ENCODE results near the gene TRIM41.
A peak's percentile ranks its signal among the peaks of the same experiment; 100 is the strongest.

The TRIM41 gene

GRCh38 chr5:181215997-181216989 lies 6.8 kb upstream of the TRIM41 start:
- H3K4me1 Mint-ChIP-seq (ENCODE audit: low read depth) = peaks cover 43% of the 10 kb centered on the region
- H3K9me3 Mint-ChIP-seq = no peaks in the 10 kb centered on the region
- peak overlapping the region; percentile 81 for H3K4me3 Mint-ChIP-seq
- peaks cover 4% of the 10 kb centered on the region for H3K36me3 Mint-ChIP-seq (ENCODE audit: low read depth)
- peaks cover 6% of the 10 kb centered on the region for H3K27me3 Mint-ChIP-seq
- H3K27ac Mint-ChIP-seq = peak overlapping the region; percentile 70

DNA sequence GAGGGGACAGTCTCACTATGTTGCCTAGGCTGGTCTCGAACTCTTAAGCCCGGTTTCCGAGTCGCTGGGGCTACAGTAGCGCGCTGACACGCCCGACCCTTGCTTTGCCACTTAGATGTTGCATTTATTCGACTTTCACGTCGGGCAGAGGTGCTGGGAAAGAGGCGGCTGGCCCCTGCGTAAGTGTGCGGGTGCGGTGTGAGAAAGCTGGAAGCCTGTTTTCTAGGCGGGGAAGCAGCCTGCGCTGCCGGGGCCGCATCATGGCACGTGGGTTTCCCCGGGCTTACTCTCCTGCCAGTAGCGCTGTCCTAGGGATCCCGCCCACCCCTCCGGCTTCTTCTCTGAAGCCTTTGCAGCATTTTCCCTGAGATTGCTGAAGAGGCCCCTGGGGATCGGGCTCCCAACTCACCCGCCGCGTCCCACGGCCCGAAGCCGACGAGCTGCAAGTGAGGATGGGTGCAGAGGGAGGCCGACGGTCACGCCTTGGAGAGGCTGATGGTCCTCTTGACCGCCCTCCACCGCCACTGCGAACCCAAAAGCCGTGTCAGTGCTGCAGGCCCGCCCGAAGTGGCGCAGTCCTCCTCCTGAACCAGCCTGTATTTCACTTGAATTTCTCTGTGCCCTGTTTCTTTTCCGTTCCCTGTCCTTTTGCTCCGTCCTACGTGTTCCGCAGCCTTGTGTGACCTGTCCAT lies 5.8 kb upstream of the TRIM41 start:
- H3K4me1 Mint-ChIP-seq (ENCODE audit: low read depth) = peaks cover 53% of the 10 kb centered on the region
- H3K4me3 Mint-ChIP-seq = peak overlapping the region; percentile 81
- peaks cover 10% of the 10 kb centered on the region for H3K36me3 Mint-ChIP-seq (ENCODE audit: low read depth)
- peak overlapping the region; percentile 96 for H3K27ac Mint-ChIP-seq
- no peaks in the 10 kb centered on the region for H3K9me3 Mint-ChIP-seq
- H3K27me3 Mint-ChIP-seq = peaks cover 11% of the 10 kb centered on the region

DNA sequence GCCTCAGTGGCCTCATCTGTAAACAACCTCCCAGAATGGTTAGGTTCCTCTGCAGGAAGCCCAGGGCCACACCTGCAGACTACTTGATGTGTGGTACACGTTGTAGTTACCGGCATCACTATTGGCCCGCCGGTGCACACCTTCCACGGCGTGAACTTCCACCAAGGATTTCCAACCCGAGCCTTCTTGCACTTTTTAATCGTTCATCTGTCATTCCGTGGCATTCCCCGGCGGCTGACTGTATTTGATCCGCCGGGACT lies 5.3 kb upstream of the TRIM41 start:
- Mint-ChIP-seq H3K9me3 (no peaks in the 10 kb centered on the region), H3K36me3 (ENCODE audit: low read depth) (peaks cover 10% of the 10 kb centered on the region), H3K4me3 (peak overlapping the region; percentile 81)

GRCh38 chr5:181218795-181219124 lies 4.3 kb upstream of the TRIM41 start:
- Mint-ChIP-seq H3K4me3 (peak overlapping the region; percentile 81), H3K27ac (peak overlapping the region; percentile 96), H3K27me3 (peaks cover 11% of the 10 kb centered on the region), H3K36me3 (ENCODE audit: low read depth) (peaks cover 10% of the 10 kb centered on the region), H3K9me3 (no peaks in the 10 kb centered on the region), H3K4me1 (ENCODE audit: low read depth) (peaks cover 64% of the 10 kb centered on the region)

More for the DNA sequence above, 5.3 kb upstream of the TRIM41 start:
- peak overlapping the region; percentile 96 for H3K27ac Mint-ChIP-seq
- peaks cover 11% of the 10 kb centered on the region for H3K27me3 Mint-ChIP-seq
- peaks cover 58% of the 10 kb centered on the region for H3K4me1 Mint-ChIP-seq (ENCODE audit: low read depth)

DNA sequence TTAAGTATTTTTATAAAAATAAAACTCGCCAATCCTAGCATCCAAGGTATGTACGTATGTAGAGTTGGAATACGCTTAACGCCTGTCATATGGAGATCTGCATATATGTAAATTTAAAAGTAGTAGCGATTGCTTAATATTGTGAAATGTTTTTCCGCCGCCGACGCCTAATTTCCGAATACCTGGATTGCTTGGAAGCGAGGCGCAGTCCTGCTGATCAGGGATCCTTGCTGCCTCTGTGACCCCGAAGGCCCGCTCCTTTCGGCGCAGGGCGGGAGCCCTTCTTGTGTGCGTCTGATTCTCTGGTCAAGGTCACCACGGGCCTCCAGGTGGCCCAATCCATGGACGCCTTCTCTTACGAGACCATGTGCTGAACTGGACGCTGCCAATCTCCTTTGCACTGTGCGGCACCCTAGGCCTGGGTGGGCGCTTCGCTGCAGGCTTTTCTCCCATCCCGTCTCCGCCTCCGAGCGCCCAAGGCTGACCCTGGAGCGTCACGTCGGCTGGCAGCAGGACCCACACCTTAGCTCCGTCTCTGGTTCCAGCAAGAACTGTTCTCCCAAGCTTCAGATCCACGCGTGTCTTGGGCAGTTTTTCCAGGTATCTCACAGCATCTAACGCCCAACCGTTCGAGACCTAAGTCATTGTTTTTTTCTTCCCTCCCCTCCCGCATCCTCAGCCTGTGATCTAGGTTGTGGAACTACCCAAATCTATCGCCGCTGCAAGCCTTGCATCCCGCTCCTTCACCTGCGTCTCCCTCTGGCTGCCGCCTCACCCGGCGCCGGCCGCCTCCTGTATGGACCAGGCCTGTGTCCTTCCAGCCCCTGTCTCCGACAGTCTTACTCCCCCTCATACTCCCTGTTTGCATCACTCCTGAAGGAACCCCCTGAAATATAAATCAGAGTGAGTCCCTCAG lies 3.6 kb upstream of the TRIM41 start:
- H3K4me3 Mint-ChIP-seq = peak overlapping the region; percentile 65
- peaks cover 11% of the 10 kb centered on the region for H3K27me3 Mint-ChIP-seq
- peaks cover 71% of the 10 kb centered on the region for H3K4me1 Mint-ChIP-seq (ENCODE audit: low read depth)
- peak overlapping the region; percentile 31 for H3K27ac Mint-ChIP-seq
- no peaks in the 10 kb centered on the region for H3K9me3 Mint-ChIP-seq
- peaks cover 12% of the 10 kb centered on the region for H3K36me3 Mint-ChIP-seq (ENCODE audit: low read depth)

DNA sequence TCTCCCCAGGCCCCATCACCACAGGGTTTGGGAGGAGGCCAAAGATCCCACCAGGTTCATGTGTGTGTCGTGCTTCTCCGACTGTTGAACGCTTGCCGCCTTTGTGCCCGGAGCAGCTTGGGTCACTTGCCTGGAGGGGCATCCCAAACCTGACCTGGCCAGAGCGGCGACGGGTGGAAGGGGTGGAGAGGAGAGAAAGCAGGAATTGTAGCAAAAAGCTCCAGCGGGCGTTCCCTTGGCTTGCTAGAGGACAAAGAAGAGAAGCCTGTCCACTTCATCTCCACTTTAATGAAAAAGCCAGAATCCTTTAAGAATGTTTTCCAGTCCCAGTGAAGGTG lies 2.9 kb upstream of the TRIM41 start:
- H3K36me3 Mint-ChIP-seq (ENCODE audit: low read depth) = peaks cover 15% of the 10 kb centered on the region
- H3K4me3 Mint-ChIP-seq = peak overlapping the region; percentile 9
- peak overlapping the region; percentile 31 for H3K27ac Mint-ChIP-seq
- H3K9me3 Mint-ChIP-seq = no peaks in the 10 kb centered on the region
- H3K27me3 Mint-ChIP-seq = peaks cover 11% of the 10 kb centered on the region
- H3K4me1 Mint-ChIP-seq (ENCODE audit: low read depth) = peaks cover 78% of the 10 kb centered on the region

- H3K27me3 Mint-ChIP-seq = peaks cover 11% of the 10 kb centered on the region
- H3K36me3 Mint-ChIP-seq (ENCODE audit: low read depth) = peaks cover 20% of the 10 kb centered on the region
- H3K4me1 Mint-ChIP-seq (ENCODE audit: low read depth) = peaks cover 86% of the 10 kb centered on the region
- peak overlapping the region; percentile 99 for H3K27ac Mint-ChIP-seq
- H3K4me3 Mint-ChIP-seq = peak overlapping the region; percentile 99
- H3K9me3 Mint-ChIP-seq = no peaks in the 10 kb centered on the region
These were observed 1.8 kb upstream of the TRIM41 start for GRCh38 chr5:181221105-181221791.

GRCh38 chr5:181221792-181222629 lies 1.1 kb upstream of the TRIM41 start:
- peaks cover 11% of the 10 kb centered on the region for H3K27me3 Mint-ChIP-seq
- peaks cover 85% of the 10 kb centered on the region for H3K4me1 Mint-ChIP-seq (ENCODE audit: low read depth)
- peak overlapping the region; percentile 99 for H3K4me3 Mint-ChIP-seq
- peak overlapping the region; percentile 99 for H3K27ac Mint-ChIP-seq
- peaks cover 26% of the 10 kb centered on the region for H3K36me3 Mint-ChIP-seq (ENCODE audit: low read depth)
- H3K9me3 Mint-ChIP-seq = no peaks in the 10 kb centered on the region

DNA sequence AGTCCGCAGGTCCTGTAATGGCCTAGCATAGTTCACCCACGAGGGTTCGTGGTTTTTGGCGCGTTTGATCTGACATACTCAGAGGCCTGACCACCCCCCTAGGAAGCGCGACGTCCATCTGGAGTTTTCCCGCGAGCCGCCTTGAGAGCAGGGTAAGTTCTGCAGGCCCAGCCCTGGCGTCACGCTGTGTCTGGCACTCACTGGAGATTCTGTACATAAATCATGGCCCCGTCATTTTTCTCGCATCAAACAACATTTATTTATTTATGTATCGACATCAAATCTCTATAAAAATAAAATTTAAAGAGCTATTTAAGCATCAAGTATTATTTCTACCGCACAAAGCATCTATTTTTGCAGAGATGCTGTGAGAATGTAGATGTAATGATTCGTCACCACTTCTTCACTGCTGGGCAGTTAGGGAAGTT lies 437 bp upstream of the TRIM41 start:
- Mint-ChIP-seq H3K9me3 (no peaks in the 10 kb centered on the region), H3K27ac (peak overlapping the region; percentile 99), H3K4me1 (ENCODE audit: low read depth) (peaks cover 79% of the 10 kb centered on the region), H3K27me3 (peaks cover 11% of the 10 kb centered on the region), H3K36me3 (ENCODE audit: low read depth) (peaks cover 28% of the 10 kb centered on the region), H3K4me3 (peak overlapping the region; percentile 99)

- peaks cover 5% of the 10 kb centered on the region for H3K27me3 Mint-ChIP-seq
- H3K4me1 Mint-ChIP-seq (ENCODE audit: low read depth) = peaks cover 72% of the 10 kb centered on the region
- peaks cover 24% of the 10 kb centered on the region for H3K36me3 Mint-ChIP-seq (ENCODE audit: low read depth)
- no peaks in the 10 kb centered on the region for H3K9me3 Mint-ChIP-seq
- H3K27ac Mint-ChIP-seq = peak overlapping the region; percentile 99
- peak overlapping the region; percentile 99 for H3K4me3 Mint-ChIP-seq
These were observed 778 bp downstream of the TRIM41 start for GRCh38 chr5:181223729-181224389.

DNA sequence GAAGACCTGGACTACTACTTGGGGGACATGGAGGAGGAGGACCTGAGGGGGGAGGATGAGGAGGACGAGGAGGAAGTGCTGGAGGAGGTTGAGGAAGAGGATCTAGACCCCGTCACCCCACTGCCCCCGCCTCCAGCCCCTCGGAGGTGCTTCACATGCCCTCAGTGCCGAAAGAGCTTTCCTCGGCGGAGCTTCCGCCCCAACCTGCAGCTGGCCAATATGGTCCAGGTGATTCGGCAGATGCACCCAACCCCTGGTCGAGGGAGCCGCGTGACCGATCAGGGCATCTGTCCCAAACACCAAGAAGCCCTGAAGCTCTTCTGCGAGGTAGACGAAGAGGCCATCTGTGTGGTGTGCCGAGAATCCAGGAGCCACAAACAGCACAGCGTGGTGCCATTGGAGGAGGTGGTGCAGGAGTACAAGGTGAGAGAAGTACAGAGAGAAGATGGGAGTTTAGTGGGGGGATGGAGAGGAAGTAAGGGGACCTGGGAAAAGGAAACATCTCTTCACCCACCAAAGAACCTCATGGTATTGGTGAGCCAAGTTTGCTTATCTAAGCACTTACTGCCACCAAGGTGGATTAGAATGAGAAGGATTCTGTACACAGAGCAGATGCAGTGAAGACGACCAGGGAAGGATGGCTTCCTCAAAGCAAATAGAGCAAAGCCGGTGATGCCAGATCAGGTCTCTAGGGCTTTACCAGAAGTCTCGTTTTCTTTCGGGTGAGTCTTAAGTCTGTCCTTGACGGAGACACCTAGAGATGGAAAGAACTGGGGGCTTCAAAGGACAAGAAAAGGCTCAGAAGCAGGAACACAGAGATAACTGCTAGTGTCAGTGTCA lies 1.5 kb downstream of the TRIM41 start:
- H3K4me3 Mint-ChIP-seq = peak overlapping the region; percentile 99
- peaks cover 74% of the 10 kb centered on the region for H3K4me1 Mint-ChIP-seq (ENCODE audit: low read depth)
- H3K27me3 Mint-ChIP-seq = peaks cover 5% of the 10 kb centered on the region
- H3K27ac Mint-ChIP-seq = peak overlapping the region; percentile 99
- peaks cover 32% of the 10 kb centered on the region for H3K36me3 Mint-ChIP-seq (ENCODE audit: low read depth)
- H3K9me3 Mint-ChIP-seq = no peaks in the 10 kb centered on the region

DNA sequence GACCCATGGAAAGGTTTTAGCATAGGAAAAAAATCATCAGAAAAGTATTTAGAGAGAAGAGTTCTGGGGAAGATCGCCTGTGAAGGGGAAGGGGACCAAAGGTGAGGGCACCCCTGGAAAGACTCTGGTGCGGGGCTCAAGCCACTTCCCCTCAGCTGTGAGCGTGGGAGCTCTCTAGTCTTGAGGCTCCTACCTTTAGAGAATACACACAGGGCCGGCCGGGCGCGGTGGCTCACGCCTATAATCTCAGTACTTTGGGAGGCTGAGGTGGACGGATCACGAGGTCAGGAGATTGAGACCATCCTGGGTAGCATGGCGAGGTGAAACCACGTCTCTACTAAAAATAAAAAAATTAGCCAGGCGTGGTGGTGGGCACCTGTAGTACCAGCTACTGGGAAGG lies 6.9 kb downstream of the TRIM41 start:
- Mint-ChIP-seq H3K27ac (peak overlapping the region; percentile 59), H3K4me1 (ENCODE audit: low read depth) (peaks cover 33% of the 10 kb centered on the region), H3K27me3 (no peaks in the 10 kb centered on the region), H3K36me3 (ENCODE audit: low read depth) (peaks cover 41% of the 10 kb centered on the region), H3K9me3 (no peaks in the 10 kb centered on the region), H3K4me3 (no peak overlapping the region)

Data from stimulated activated naive CD8-positive, alpha-beta T cell treated with anti-CD3 and anti-CD28 coated beads, Interleukin-15, Interleukin-2, amounts not matched to agents 100 ng/mL and 50 ng/mL, for 24 hours (primary cell).